Spleen (tissue), 11 donors: ENCODE measurements around the gene LEP. TPM values are rescaled to one million over a fixed set of nuclear protein-coding genes. Genes with fewer than 3 reads are reported as not detected.
"Not testable (repeated sequence)": the region's sequence is repeated elsewhere in the genome, so short reads cannot be mapped to it uniquely, and the experiment has no call there.

Experiments used
- DNase-seq: peaks from one replicate; pipeline ENCODE4 v3.0.0-alpha.2; 2020
- H3K27ac ChIP-seq, 8 donors: fragments of 200-600 bp; sonication (generic) in 7 of 8; 1 replicate in 4 of 8; 2 replicates in 4 of 8; pipeline versions ENCODE4 v1.5.0 to v1.8.0; 2016 to 2021; ENCODE audit warnings: inconsistent platforms in 4 of 8, mild to moderate bottlenecking in 4 of 8, moderate library complexity in 1 of 8
- H3K27me3 ChIP-seq, 7 donors: fragments of 200-600 bp; sonication (generic) in 6 of 7; replicated peaks in 1 of 7; 1 replicate in 4 of 7; 2 replicates in 3 of 7; pipeline versions ENCODE4 v1.5.0 to v1.8.0; 2016 to 2021; ENCODE audit warnings: inconsistent platforms in 3 of 7, mild to moderate bottlenecking in 1 of 7
- H3K36me3 ChIP-seq, 6 donors: fragments of 200-600 bp; sonication (generic) in 5 of 6; 1 replicate in 4 of 6; 2 replicates in 2 of 6; pipeline versions ENCODE4 v1.5.0 to v1.8.0; 2016 to 2021; ENCODE audit warnings: inconsistent platforms in 2 of 6
- H3K4me1 ChIP-seq, 6 donors: fragments of 200-600 bp; sonication (generic) in 5 of 6; 1 replicate in 3 of 6; 2 replicates in 3 of 6; pipeline versions ENCODE4 v1.5.0 to v1.8.0; 2016 to 2021; ENCODE audit warnings: inconsistent platforms in 3 of 6
- H3K4me3 ChIP-seq, 8 donors: fragments of 200-600 bp; sonication (generic) in 7 of 8; 1 replicate in 4 of 8; 2 replicates in 4 of 8; pipeline versions ENCODE4 v1.5.0 to v1.8.0; 2016 to 2021; ENCODE audit warnings: inconsistent platforms in 4 of 8, mild to moderate bottlenecking in 4 of 8, moderate library complexity in 2 of 8
- H3K9me3 ChIP-seq, 8 donors: fragments of 200-600 bp; sonication (generic) in 7 of 8; 1 replicate in 4 of 8; 2 replicates in 4 of 8; pipeline versions ENCODE4 v1.5.0 to v1.8.0; 2016 to 2021; ENCODE audit warnings: inconsistent platforms in 4 of 8
- POLR2A ChIP-seq, 3 donors: fragments of 450-650 bp; IDR thresholded peaks; one replicate each; pipeline ENCODE4 v1.5.1; 2017; ENCODE audit warnings: antibody characterized with exemption in 3 of 3, mild to moderate bottlenecking in 1 of 3
- POLR2AphosphoS5 ChIP-seq, 3 donors: sonication (generic); formaldehyde crosslinking; IDR thresholded peaks; one replicate each; pipeline ENCODE4 v1.5.1; 2017; ENCODE audit warnings: antibody characterized with exemption in 3 of 3
- WGBS, 5 donors: extraction: QIAGEN DNeasy Blood & Tissue Kit in 3 of 5; methylation state at CpG; one replicate each; pipeline versions ENCODE4 v1.1.5 to v1.1.7; 2013 to 2018; 5-methylcytosine and 5-hydroxymethylcytosine counted together
- intact Hi-C: fragments of 100-400 bp; cut with DNase I; formaldehyde crosslinking; loops from one replicate; pipeline ENCODE4 v1.15.0; 2023; ENCODE audit warnings: low total_unique reads
- polyA plus RNA-seq, 3 donors: library from polyadenylated mRNA; stranded (reverse); fragments of 200-250 nt; gene quantifications; one replicate each; pipeline ENCODE4 v1.2.1, GENCODE V29; 2013
- total RNA-seq, 7 donors: library from RNA; depleted of rRNA in 3 of 7; stranded (reverse); fragments of >200 nt in 3 of 7; fragmentation: NEBNext Ultra II Directional in 4 of 7; extraction: Animal tissue kit (Norgen Biotek cat#: 25700) in 4 of 7; gene quantifications; one replicate each; pipeline versions ENCODE4 v1.1.0 to v1.2.1, GENCODE V29; 2016 to 2021
- TF ChIP-seq, protein P1 (sequence below), 11 experiments: fragments of 200-600 bp in 7 of 11; fragments of 450-650 bp in 4 of 11; sonication (generic) in 4 of 11; IDR thresholded peaks in 8 of 11; conservative IDR thresholded peaks in 3 of 11; 1 replicate in 7 of 11; 2 replicates in 4 of 11; pipeline versions ENCODE4 v1.4.0 to v1.8.0; 2016 to 2021; ENCODE audit warnings: antibody characterized with exemption in 11 of 11, inconsistent platforms in 4 of 11, mild to moderate bottlenecking in 1 of 11
- donor health status: healthy with polysubstance abuse.
- donor health status: DM: no; HTN: no; CAD: no; lungs with moderate emphysema.
- donor health status: DM: no; HTN: no; CAD: no.
- donor health status: Bipolar disorder and iron deficiency.
- donor health status: healthy.
- donor health status: DM: no; HTN: no; CAD: no.
- donor health status: DM: yes; HTN: yes; CAD: no.

Gene LEP
- total and polyA plus RNA-seq, 10 donors = 0.06 to 0.44 (median 0.13) TPM; not detected in 5

DNA sequence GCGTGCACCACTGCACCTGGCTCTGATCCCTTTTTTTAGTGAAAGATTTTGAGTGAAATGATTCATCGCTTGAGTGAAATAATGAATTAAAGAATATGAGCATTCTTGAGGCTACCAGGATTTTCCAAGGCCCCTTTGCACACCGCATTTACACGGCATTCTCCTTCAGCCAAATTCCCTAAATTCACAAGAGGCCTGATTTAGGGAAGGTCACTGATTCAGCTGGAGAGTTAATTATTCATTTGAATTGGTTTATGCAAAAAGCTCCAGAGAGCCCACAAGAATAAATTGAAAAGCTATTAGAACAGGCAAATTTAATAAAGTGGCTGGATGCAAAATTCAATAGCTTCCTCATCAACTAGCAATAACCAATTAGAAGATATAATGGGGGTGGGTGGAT is 46.5 kb downstream of the LEP start:
- no peaks in the 10 kb centered on the region for H3K27me3 ChIP-seq
- intact Hi-C loops = no loop called here
- DNase-seq = no peak
- TF ChIP-seq POLR2AphosphoS5 (IDR thresholded peaks at IDR 0.05) (no peak), POLR2A (IDR thresholded peaks at IDR 0.05) (no peak)
- TF ChIP-seq, protein P1, sequence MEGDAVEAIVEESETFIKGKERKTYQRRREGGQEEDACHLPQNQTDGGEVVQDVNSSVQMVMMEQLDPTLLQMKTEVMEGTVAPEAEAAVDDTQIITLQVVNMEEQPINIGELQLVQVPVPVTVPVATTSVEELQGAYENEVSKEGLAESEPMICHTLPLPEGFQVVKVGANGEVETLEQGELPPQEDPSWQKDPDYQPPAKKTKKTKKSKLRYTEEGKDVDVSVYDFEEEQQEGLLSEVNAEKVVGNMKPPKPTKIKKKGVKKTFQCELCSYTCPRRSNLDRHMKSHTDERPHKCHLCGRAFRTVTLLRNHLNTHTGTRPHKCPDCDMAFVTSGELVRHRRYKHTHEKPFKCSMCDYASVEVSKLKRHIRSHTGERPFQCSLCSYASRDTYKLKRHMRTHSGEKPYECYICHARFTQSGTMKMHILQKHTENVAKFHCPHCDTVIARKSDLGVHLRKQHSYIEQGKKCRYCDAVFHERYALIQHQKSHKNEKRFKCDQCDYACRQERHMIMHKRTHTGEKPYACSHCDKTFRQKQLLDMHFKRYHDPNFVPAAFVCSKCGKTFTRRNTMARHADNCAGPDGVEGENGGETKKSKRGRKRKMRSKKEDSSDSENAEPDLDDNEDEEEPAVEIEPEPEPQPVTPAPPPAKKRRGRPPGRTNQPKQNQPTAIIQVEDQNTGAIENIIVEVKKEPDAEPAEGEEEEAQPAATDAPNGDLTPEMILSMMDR (IDR thresholded peaks at IDR 0.05 in 8 of 11, conservative IDR thresholded peaks at IDR 0.05 in 3 of 11) = no peak
- H3K4me1 ChIP-seq = no peaks in the 10 kb centered on the region
- no peak overlapping the region for H3K4me3 ChIP-seq
- no peak overlapping the region for H3K27ac ChIP-seq
- WGBS, 5 donors = 97 to 100% (median 97%) methylated on average over 4 of the region's 4 CpGs
- peaks cover 0 to 19% (median 0%) of the 10 kb centered on the region in 6 donors for H3K36me3 ChIP-seq
- peaks cover 0 to 9% (median 0%) of the 10 kb centered on the region in 8 donors for H3K9me3 ChIP-seq

DNA sequence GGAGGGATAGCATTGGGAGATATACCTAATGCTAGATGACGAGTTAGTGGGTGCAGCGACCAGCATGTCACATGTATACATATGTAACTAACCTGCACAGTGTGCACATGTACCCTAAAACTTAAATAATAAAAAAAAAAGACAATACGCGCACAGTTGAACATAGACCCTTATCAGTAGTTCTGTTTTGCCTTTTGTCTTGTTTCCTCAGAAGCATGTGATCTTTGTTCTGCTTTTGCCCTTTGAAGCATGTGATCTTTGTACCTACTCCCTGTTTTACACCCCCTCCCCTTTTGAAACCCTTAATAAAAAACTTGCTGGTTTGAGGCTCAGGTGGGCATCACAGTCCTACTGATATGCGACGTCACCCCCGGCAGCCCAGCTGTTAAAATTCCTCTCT is 56.9 kb downstream of the LEP start:
- 63 to 90% (median 80%) methylated on average over 5 to 7 of the region's 7 CpGs for WGBS, 5 donors
- H3K4me3 ChIP-seq, H3K9me3 ChIP-seq, intact Hi-C loops, DNase-seq, H3K4me1 ChIP-seq, H3K27me3 ChIP-seq, H3K27ac ChIP-seq: not testable (repeated sequence)
- H3K36me3 ChIP-seq = peaks cover 0 to 23% (median 2%) of the 10 kb centered on the region in 6 donors

DNA sequence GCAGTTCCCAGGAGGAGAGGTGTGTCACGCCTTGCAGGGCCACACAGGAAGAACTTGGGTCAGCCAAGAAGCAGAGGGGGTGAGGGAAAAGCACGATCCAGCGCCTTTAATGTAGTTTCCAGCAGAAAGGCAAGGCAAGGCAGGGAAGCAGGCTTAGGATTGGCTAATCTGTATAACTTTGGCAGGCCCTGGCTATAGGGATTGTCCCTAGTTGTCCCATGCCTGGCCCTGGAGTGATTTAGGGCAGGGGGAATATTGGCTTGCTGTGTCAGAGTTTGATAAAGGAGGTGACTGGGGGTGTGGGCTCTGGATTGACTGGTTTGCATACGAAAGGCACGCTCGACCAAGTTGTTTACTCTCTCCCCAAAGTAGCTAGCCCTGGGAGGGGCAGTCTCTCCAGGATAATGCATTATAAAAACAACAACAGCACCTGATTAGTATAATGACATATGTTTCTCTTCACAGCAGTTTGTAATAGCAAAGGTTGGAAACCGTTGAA is 58.1 kb downstream of the LEP start:
- Histone ChIP-seq H3K27ac (no peak overlapping the region), H3K4me3 (no peak overlapping the region), H3K9me3 (no peaks in the 10 kb centered on the region), H3K4me1 (no peaks in the 10 kb centered on the region), H3K27me3 (no peaks in the 10 kb centered on the region), H3K36me3 (peaks cover 0 to 34% (median 10%) of the 10 kb centered on the region in 6 donors)
- no peak for DNase-seq
- TF ChIP-seq POLR2A (IDR thresholded peaks at IDR 0.05) (no peak), POLR2AphosphoS5 (IDR thresholded peaks at IDR 0.05) (no peak)
- TF ChIP-seq, protein P1 (IDR thresholded peaks at IDR 0.05 in 8 of 11, conservative IDR thresholded peaks at IDR 0.05 in 3 of 11) = no peak
- intact Hi-C loops = no loop called here
- WGBS, 5 donors = 73 to 84% (median 78%) methylated on average over 7 of the region's 7 CpGs

DNA sequence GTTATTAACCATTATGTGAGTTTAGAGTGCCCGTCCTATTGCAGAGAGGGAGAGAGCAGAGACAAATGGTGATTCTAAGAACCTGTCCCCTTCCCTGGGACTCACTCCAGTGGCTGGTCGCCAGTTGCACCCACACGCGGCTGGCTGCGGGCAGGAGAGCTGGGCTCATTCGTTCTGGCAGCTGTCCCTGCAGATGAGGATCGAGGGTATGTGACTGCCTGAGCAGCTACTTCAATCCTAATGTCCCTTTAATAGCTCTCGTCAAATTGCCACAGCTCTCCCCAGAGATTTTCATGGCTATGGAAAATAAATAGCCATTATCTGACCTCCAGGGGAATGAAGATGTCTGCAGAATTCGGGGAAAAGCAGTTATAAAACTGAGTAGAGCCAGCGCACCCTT is 61.1 kb downstream of the LEP start:
- no peaks in the 10 kb centered on the region for H3K4me1 ChIP-seq
- DNase-seq = no peak
- H3K27me3 ChIP-seq = no peaks in the 10 kb centered on the region
- WGBS, 5 donors = 76 to 90% (median 85%) methylated on average over 10 of the region's 10 CpGs
- TF ChIP-seq, protein P1 (IDR thresholded peaks at IDR 0.05 in 8 of 11, conservative IDR thresholded peaks at IDR 0.05 in 3 of 11) = no peak
- TF ChIP-seq POLR2AphosphoS5 (IDR thresholded peaks at IDR 0.05) = no peak
- no peak for TF ChIP-seq POLR2A (IDR thresholded peaks at IDR 0.05)
- intact Hi-C loops = no loop called here
- H3K9me3 ChIP-seq = no peaks in the 10 kb centered on the region
- no peak overlapping the region for H3K27ac ChIP-seq
- no peak overlapping the region for H3K4me3 ChIP-seq
- peaks cover 0 to 64% (median 31%) of the 10 kb centered on the region in 6 donors for H3K36me3 ChIP-seq

DNA sequence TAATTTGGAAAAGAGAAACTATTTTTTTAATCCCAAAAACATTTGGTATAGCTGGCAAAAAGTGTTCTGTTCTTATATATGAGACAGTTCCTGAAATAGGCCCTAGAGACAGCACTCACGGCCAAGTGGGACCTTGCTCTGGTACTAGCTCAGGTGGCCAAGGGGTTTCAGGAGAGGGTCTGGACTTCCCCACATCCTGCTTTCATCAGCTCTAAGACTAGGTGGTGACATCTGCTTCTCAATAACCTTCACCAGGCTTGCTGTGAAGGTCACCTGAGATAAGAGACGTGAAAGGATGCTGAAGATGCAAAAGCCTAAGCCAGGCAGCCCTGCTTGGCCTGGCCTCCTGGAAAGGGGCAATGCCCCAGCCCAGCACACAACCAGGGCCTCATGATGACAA is 62.1 kb downstream of the LEP start:
- Histone ChIP-seq H3K9me3 (no peaks in the 10 kb centered on the region), H3K4me1 (no peaks in the 10 kb centered on the region), H3K27ac (no peak overlapping the region), H3K4me3 (no peak overlapping the region), H3K36me3 (peaks cover 0 to 74% (median 37%) of the 10 kb centered on the region in 6 donors), H3K27me3 (no peaks in the 10 kb centered on the region)
- DNase-seq = no peak
- WGBS, 5 donors = 66 to 81% (median 75%) methylated on average over 2 of the region's 2 CpGs
- TF ChIP-seq, protein P1 (IDR thresholded peaks at IDR 0.05 in 8 of 11, conservative IDR thresholded peaks at IDR 0.05 in 3 of 11) = no peak
- TF ChIP-seq POLR2A (IDR thresholded peaks at IDR 0.05) = no peak
- no peak for TF ChIP-seq POLR2AphosphoS5 (IDR thresholded peaks at IDR 0.05)
- intact Hi-C loops = no loop called here
